GM12878 (cell line): ENCODE measurements around the gene TGM2. TPM values are rescaled to one million over a fixed set of nuclear protein-coding genes. Genes with fewer than 3 reads are reported as not detected.

Source experiments
- ATAC-seq: fragments of 200-7000 bp; cut with Tn5 transposase; 3 replicates; pipeline ENCODE4 v1.9.1; 2020; ENCODE audit warnings: mild to moderate bottlenecking, moderate library complexity
- BruUV-seq: library from RNA; stranded (reverse); fragments of 400-500 nt; replicated peaks from 2 replicates; lab custom pipeline; 2021; lab: Mats Ljungman, UMichigan
- CTCF ChIA-PET: fragments of 300-600 bp; sonication (Branson Sonifier 250); formaldehyde crosslinking; extraction: SDS; loops from one replicate; lab custom pipeline; 2021; ENCODE audit warnings: inconsistent platforms; lab: Yijun Ruan, JAX
- POLR2A ChIA-PET: fragments of 350-600 bp; formaldehyde crosslinking; extraction: SDS; loops from one replicate; lab custom pipeline; 2021; ENCODE audit warnings: inconsistent platforms; lab: Charles Lee
- RAD21 ChIA-PET: fragments of 300-600 bp; sonication (Branson Sonifier 250); formaldehyde crosslinking; loops from one replicate; lab custom pipeline; 2023; ENCODE audit warnings: antibody characterized with exemption; ENCODE audit not compliant: unreplicated experiment; lab: Charles Lee
- SMC1A ChIA-PET: fragments of 300-600 bp; sonication (Branson Sonifier 250); formaldehyde crosslinking; loops from one replicate; lab custom pipeline; 2023; ENCODE audit not compliant: unreplicated experiment, uncharacterized antibody; lab: Charles Lee
- DNase-seq: peaks from one replicate; pipeline ENCODE4 v3.0.0-alpha.2; 2011; ENCODE audit warnings: low read depth, low spot score
- FAIRE-seq: peaks from 3 replicates; lab custom pipeline; 2011; peaks lifted over from hg19 to GRCh38; lab: Jason Lieb, UNC
- H2AFZ ChIP-seq: 2 replicates; pipeline ENCODE4 v1.6.0; 2011; ENCODE audit warnings: low read depth, low read length, control low read depth; ENCODE audit not compliant: control insufficient read depth
- H3K27ac ChIP-seq: 2 replicates; pipeline ENCODE4 v1.5.1; 2011; ENCODE audit warnings: control low read depth; ENCODE audit not compliant: control insufficient read depth, insufficient read depth
- H3K27me3 ChIP-seq, 2 experiments: replicated peaks in 1 of 2; 2 replicates each; pipeline versions ENCODE4 v1.6.0 to v1.6.1; 2011; ENCODE audit warnings: low read length in 1 of 2; ENCODE audit not compliant: control insufficient read depth in 2 of 2, insufficient read depth in 2 of 2
- H3K36me3 ChIP-seq, 2 experiments: 2 replicates each; pipeline ENCODE4 v1.5.1; 2011; ENCODE audit warnings: low read length in 1 of 2; ENCODE audit not compliant: control insufficient read depth in 2 of 2, insufficient read depth in 2 of 2
- H3K4me1 ChIP-seq: 2 replicates; pipeline ENCODE4 v1.6.1; 2011; ENCODE audit warnings: mild to moderate bottlenecking, low read length, moderate library complexity, mixed read lengths; ENCODE audit not compliant: control insufficient read depth, insufficient read depth
- H3K4me2 ChIP-seq: 2 replicates; pipeline ENCODE4 v1.6.0; 2011; ENCODE audit warnings: control low read depth; ENCODE audit not compliant: control insufficient read depth, insufficient read depth
- H3K4me3 ChIP-seq: fragments of 200-600 bp; sonication (generic); 2 replicates; pipeline ENCODE4 v1.5.1; 2016
- H3K79me2 ChIP-seq: 2 replicates; pipeline ENCODE4 v1.6.0; 2011; ENCODE audit warnings: low read length; ENCODE audit not compliant: control insufficient read depth, insufficient read depth
- H3K9ac ChIP-seq: 2 replicates; pipeline ENCODE4 v1.8.0; 2011; ENCODE audit warnings: low read length, control low read depth, mixed read lengths; ENCODE audit not compliant: control insufficient read depth, insufficient read depth
- H3K9me3 ChIP-seq: replicated peaks from 3 replicates; pipeline ENCODE4 v1.5.1; 2011; ENCODE audit warnings: mild to moderate bottlenecking, low read length; ENCODE audit not compliant: control insufficient read depth, insufficient read depth
- H4K20me1 ChIP-seq: 2 replicates; pipeline ENCODE4 v1.6.0; 2011; ENCODE audit not compliant: control insufficient read depth, insufficient read depth
- ELK1 ChIP-seq: IDR thresholded peaks from 2 replicates; pipeline ENCODE4 v1.6.1; 2012; ENCODE audit warnings: low read depth, low read length, improper control_type of control experiment
- HCFC1 ChIP-seq: fragments of 150-350 bp; IDR thresholded peaks from 2 replicates; pipeline ENCODE4 v1.6.1; 2014; ENCODE audit warnings: low read length
- JUNB ChIP-seq: IDR thresholded peaks from 2 replicates; pipeline ENCODE4 v1.6.1; 2016; ENCODE audit warnings: antibody characterized with exemption, mild to moderate bottlenecking
- TARDBP ChIP-seq: IDR thresholded peaks from 2 replicates; pipeline ENCODE4 v1.6.1; 2016; ENCODE audit warnings: borderline replicate concordance
- WGBS: methylation state at CpG from one replicate; pipeline ENCODE4 v1.1.6; 2016; ENCODE audit warnings: low lambda C conversion rate; ENCODE audit not compliant: insufficient replicate concordance, insufficient coverage; ENCODE audit errors: missing lambda C conversion rate; 5-methylcytosine and 5-hydroxymethylcytosine counted together
- in situ Hi-C: fragments of 300-500 bp; cut with MboI; formaldehyde crosslinking; loops from 9 replicates; pipeline ENCODE4 v1.14.3; 2018; ENCODE audit warnings: mixed read lengths
- intact Hi-C: fragments of 100-400 bp; cut with micrococcal nuclease; formaldehyde crosslinking; loops from one replicate; pipeline ENCODE4 v1.14.2; 2022; ENCODE audit not compliant: unreplicated experiment
- polyA plus RNA-seq, 11 experiments: library from polyadenylated mRNA; depleted of rRNA in 4 of 11; unstranded in 6 of 11; stranded (reverse) in 5 of 11; fragments of >200 nt; fragmentation: Nextera tagmentation in 4 of 11; fragmentation: Illumina TruSeq in 1 of 11; extraction: Ambion mirVana in 4 of 11; extraction: Trizol in 1 of 11; gene quantifications; 1 replicate in 1 of 11; 2 replicates in 10 of 11; pipeline versions ENCODE4 v1.2.1 to v1.2.3, GENCODE V29; 2011 to 2016; ENCODE audit warnings: inconsistent platforms in 2 of 11, missing spikeins in 2 of 11, low read depth in 1 of 11
- total RNA-seq, 4 experiments: library from RNA; depleted of rRNA in 3 of 4; stranded (reverse); fragments of >200 nt in 3 of 4; fragmentation: Illumina TruSeq in 1 of 4; extraction: Trizol in 1 of 4; gene quantifications; 2 replicates each; pipeline versions ENCODE4 v1.2.1 to v1.2.3, GENCODE V29; 2013 to 2021

Gene TGM2
- total and polyA plus RNA-seq, 10 of the 15 experiments (the other 5 are each of a cell fraction or from before 2014, with no cell fraction given): 0.11 to 1.9 (median 0.51) TPM

GRCh38 chr20:38139156-38139912, 25.7 kb downstream of the TGM2 start:
- no peaks in the 10 kb centered on the region for H3K79me2 ChIP-seq
- in situ Hi-C loops: no loop called here
- H3K4me3 ChIP-seq: no peak overlapping the region
- WGBS: 76% methylated on average over 25 of the region's 25 CpGs
- H4K20me1 ChIP-seq: no peaks in the 10 kb centered on the region
- no peak overlapping the region for H3K4me2 ChIP-seq
- no peak for DNase-seq
- TF ChIP-seq JUNB (no peak), ELK1 (no peak), HCFC1 (no peak), TARDBP (no peak)
- no peak for ATAC-seq
- no peak overlapping the region for H3K9ac ChIP-seq
- SMC1A ChIA-PET: interaction anchor here (1.3 kb wide), 1 partner anchor 25 kb away, joined by 3 read pairs; no protein-coding TSS in a partner anchor
- FAIRE-seq: no peak
- peaks cover 4% of the 10 kb centered on the region; the same call in 1 of the 2 replicates for H3K4me1 ChIP-seq
- no peaks in the 10 kb centered on the region; a peak in 1 of 4 replicates for H3K27me3 ChIP-seq
- H3K36me3 ChIP-seq: no peaks in the 10 kb centered on the region
- H2AFZ ChIP-seq: no peak overlapping the region
- RAD21 ChIA-PET: interaction anchor here (1.3 kb wide), 1 partner anchor 12 kb away, joined by 3 read pairs; no protein-coding TSS in a partner anchor
- no TSS peak for BruUV-seq
- H3K27ac ChIP-seq: no peak overlapping the region
- no peaks in the 10 kb centered on the region for H3K9me3 ChIP-seq
- POLR2A ChIA-PET: interaction anchor here (0.8 kb wide), 1 partner anchor 9 kb away, joined by 3 read pairs; no protein-coding TSS in a partner anchor
- CTCF ChIA-PET: interaction anchor here (0.8 to 2.3 kb wide), 3 partner anchors 13 to 82 kb away, joined by 3 to 9 read pairs (median 4); no protein-coding TSS in a partner anchor
- intact Hi-C loops: no loop called here
